DMS153 treated with DMSO at 0.1 percent for 48 hours (cell line): ENCODE measurements around the gene ABLIM1.
A peak's percentile ranks its signal among the peaks of the same experiment; 100 is the strongest.

ENCODE experiments used
- DNase-seq: peaks from one replicate; lab custom pipeline; 2025; ENCODE audit not compliant: unreplicated experiment; lab: John Stamatoyannopoulos, UW

Gene ABLIM1

DNA sequence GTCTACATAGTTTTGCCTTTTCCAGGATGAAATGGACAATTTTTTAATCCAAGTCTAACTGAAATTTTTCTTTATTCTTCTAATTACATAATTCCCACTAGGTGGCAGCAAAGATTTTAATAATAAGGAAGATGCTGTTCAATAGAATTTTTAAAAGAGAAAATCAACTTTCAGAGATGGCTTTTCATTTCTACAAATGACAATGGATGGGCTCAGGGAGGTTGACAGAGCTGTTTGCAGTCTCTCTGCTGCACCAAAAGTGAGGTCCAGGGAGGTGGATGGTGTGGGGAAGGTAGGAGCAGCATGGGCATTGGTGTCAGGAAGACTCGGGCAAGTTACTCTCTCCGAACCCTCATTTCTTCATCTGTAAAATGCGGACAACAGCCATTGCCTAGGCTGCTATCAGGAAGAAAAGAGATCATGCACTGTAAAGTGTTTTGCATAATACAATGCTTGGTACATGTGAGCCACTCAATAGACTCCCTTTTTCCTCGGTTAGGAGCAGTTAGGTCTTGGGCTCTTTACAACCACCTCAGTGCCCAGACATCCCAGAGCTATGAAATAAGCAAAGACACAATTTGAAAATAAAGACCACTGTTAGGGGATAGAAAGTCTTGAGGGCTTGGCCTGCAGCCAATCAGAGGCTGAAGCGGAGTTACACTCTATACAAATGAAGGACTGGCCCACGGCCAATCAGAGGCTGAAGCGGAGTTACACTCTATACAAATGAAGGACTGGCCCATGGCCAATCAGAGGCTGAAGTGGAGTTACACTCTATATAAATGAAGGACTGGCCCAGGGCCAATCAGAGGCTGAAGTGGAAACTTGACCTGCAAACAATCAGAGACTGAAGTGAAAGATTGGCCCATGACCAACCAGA lies 107.1 kb downstream of the ABLIM1 start:
- DNase-seq, result peak; percentile 77

DNA sequence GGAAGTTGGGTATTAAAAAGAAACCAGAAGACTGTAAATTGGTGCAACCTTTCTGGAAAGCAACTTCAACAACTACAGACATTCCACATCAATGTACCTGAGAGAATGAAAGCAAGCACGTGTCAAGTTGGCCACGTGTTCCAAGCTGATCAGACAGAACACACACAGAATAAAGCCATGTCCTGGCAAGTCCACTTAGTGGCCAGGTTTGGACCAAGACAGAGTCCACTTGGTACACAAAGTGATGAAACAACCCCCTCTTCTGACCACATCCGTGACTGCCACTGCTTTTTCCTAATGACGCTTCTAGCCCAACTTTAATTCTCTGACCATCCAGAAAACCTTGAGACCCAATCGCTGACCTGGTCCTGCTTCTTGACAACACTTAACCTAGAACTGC lies 109.4 kb downstream of the ABLIM1 start:
- DNase-seq, result peak; percentile 11

DNA sequence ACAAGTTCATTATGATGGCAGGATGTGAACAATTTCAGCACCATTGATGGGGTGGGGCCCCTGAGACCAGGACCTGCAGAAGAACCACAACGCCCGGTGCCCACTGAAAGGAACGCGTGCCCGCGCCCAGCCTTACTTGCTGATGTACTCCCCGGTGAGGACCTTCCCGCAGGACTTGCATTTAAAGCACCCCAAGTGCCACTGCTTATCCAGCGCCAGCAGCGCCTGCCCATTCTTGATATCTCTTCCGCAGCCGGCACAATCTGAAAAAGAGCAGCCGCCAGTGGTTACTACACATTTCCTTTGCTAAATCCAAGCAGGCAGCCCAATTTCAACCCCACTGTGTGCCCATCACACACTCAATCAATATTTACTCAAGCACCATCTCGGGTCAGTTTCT lies 110.6 kb downstream of the ABLIM1 start:
- DNase-seq, result no peak

DNA sequence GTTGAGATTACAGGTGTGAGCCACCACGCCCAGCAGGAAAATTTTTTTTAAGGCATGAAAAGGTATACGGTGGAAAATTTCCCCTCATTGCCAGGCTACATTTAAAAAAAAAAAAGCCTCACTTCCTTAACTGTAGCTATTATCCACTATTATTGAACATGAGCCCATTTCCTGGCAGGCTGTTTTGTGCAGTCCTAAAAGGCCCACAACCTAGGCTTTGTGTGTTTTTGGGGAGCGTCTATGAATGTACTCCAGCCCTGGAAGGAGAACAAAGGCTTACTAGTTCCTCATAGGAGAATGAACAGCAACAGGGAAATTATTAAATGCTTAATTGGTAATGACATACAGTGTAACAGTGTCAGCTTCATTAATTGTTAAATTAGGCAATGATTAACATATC lies 111.0 kb downstream of the ABLIM1 start:
- no peak for DNase-seq

DNA sequence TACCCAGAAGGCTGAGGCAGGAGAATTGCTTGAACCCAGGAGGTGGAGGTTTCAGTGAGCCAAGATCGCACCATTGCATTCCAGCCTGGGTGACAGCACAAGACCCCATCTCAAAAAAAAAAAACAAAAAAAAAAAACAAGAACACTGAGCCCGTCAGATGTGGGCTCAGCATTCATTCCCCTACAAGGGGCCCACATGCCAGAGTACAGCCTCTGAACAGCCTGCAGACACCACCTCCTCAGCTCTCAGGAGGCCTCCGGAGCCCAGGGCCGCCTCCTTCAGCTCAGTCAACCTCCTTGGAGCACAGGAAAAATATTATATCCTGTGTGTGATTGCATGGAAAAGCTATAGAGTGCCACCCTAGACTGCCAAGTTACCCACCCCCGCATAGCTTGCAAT lies 112.3 kb downstream of the ABLIM1 start:
- DNase-seq, result no peak

DNA sequence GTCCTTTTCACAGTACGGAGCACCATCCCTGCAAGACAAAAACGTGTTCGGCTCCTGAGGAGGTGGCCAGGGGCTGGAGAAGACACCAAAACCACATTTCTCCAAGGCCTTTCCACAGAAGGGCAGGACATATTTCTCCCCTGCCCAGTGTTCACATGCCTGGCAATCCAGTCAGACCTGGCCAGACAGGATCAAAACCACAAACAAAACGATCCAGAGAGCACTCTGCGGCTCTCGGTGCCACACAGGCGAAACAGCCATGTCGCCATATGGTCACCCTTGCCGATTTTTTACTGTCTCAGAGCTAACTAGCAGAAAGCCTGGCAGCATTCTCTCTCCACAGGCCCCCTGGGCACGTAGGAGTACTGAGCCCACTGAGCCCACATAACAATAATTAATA lies 113.0 kb downstream of the ABLIM1 start:
- no peak for DNase-seq

DNA sequence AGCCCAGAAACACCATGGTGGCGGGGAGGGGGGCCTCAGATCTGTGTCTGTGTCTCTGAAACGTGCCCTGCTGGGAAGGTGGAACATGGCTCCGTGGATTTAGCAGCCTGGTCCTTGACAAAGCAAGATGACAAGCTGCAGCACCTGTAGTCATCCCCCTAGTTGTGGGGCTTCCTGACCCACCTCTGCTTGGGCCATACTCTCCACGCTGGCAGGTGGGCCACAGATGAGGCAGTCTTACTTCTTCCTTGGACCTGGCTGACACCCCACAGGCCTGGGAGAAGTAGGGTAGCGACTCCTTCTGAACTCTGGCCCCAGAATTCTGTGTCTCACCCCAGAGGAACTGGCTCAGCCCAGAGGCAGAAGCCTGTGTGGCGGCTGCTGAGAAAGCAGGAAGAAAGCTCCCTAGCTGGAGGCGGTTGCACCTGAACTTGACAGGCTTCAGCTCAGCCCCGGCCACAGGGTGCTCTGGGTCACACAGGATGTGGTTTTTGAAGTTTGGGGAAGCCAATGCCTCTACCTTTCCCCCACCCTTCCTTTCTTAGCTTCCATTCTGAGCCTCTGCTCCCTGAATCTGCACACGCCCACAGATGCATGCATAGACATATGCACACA lies 113.9 kb downstream of the ABLIM1 start:
- DNase-seq, result no peak

DNA sequence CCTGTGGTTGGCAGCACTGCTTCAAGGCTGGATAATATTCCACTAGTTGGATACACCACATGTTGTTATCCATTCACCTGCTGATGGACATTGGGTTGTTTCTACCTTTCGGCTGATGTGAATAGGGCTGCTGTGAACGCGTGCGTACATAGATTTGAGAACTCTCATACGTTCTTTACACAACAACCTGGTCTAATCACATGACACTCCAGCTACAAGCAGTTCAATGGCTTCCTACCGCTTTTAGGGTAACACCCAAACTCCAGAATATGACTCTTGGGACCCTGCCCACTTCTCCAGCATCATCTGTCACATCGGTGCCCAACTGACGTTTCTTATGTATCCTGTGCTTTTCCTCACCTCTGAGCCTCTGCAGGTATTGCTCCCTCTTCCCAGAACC lies 114.6 kb downstream of the ABLIM1 start:
- DNase-seq, result no peak

DNA sequence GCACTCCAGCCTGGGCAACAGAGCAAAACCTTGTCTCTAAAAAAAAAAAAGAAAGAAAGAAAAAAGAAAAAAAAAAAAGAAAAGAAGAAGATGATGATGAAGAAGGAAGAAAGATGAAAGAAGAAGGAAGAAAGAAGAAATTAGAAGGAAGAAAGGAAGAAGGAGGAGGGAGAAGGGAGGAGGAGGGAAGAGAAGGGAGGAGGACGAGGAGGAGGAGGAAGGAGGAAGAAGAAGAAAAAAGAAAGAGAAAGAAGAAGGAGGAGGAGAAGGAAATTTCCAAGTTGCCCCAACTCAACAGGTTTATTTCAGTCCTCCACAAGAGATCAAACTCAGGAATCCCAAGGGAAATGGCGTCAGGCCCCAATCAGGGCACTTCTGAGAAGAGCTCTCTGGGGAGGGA lies 115.7 kb downstream of the ABLIM1 start:
- DNase-seq, result no peak

DNA sequence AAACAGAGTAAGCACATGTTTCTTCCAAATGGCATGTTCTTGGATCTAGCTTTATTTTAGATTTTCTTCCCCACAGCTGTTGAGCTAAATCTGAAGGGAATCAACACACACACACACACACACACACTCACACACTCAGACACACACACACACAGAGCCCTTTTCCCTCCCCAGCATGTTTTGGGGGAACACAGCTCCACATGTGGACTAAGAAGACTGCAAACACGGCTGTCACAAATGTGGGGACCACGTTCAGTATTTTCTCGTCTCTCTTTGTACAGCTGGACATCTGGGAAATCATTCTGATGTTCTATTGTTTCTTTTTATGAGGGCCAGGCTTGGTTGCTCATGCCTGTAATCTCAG lies 116.3 kb downstream of the ABLIM1 start:
- DNase-seq, result no peak

DNA sequence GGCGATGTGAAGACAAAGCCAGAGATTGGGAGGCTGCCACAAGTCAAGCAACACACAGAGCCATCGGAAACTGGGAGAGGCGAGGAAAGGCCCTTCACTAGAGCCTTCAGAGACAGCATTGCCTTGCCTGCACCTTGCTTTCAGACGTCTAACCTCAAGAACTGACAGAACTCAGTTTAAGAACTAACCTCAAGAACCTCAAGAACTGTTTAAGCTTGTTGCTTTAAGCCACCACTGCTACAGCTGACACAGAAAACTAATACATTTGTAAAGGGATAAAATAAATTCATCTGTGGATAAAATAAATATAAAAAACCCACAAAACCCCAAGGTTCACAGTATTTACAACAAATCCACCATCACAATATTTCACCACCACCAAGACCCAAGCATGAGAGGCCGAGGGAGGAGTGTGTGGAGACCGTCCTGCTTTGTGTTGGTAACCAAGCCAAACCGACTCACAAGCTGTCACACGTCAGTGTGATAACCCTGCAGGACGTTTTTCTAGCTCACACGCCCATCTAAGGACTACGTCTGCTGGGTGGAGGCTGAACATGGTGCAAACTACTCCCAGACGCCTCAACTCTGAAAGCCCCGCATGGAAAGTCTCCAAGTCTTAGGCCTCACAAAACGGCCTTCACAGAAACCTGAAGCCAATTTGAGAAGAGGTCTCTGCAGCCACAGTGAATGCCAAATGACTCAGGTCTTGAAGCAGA lies 116.8 kb downstream of the ABLIM1 start:
- DNase-seq, result no peak

DNA sequence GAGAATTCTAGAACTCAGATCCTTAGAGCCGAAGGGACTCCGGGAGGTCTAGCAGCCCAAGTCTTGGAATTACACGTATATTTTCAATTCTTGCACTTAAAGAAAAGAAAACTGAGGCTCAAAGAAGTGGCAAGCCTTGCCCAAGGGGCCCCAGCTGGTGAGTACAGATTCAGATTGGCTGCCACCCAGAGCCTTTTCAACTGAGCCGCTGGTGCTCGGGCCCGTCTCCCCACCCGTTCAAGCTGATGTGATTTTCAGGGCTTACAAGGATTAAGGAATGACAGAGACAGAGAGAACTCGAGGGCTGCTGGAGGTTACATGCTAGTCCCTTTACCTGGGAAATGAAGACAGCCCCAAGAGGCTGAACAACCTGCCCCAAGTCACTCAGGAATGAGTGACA lies 117.8 kb downstream of the ABLIM1 start:
- DNase-seq, result no peak

DNA sequence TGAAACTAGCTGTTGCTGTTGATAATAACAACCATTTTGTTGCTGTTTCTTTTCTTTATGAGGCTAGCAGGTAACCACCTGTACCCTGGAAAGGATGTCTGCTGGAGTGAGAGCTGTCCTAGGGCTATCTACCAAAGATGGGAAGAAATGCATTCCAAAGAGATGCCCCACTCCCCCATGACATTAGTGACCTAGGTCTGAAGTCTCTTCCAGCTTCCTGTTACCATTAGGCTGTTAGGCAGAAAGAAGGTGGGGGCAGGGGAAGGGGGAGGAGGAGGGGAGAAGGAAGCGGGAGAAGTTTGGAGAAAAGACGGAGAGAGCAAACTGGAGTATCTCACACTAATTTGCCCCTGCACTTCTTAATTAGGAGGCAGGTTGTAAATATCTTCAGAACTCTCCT lies 118.5 kb downstream of the ABLIM1 start:
- DNase-seq, result no peak

DNA sequence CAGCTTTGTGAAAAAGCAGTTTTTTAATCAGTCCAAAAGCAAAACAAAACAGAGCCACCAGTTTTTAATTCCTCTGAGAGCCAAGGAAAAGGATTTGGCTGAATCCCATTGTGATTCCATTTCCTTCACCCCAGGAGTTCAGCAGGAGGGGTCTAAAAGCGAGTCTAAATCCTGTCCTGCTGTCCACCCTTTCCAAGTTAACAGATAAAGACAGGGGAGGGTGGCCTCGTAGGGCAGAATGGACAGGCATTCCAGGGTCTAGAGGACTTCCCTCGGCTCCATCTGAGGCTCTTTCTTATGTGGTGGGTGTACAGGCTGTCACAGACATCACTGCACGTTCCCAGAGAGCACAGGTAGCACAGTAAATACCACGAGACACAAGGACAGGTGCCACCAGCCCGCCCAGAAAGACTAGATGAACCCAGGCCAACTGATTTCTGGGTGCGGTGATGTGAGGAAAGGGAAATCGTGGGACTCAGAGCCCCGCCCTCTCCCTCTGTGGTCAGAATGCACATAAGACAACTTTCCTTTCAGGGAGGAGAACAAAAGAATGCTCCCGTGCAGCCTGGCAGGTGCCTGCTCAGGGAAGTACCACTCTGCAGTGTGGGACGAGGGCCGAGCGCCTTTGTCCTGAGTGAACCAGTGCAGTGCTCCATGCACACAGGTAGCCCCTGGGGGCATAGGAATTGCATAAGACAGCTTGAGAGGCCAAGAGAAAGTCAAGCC lies 119.7 kb downstream of the ABLIM1 start:
- DNase-seq, result peak; percentile 54

DNA sequence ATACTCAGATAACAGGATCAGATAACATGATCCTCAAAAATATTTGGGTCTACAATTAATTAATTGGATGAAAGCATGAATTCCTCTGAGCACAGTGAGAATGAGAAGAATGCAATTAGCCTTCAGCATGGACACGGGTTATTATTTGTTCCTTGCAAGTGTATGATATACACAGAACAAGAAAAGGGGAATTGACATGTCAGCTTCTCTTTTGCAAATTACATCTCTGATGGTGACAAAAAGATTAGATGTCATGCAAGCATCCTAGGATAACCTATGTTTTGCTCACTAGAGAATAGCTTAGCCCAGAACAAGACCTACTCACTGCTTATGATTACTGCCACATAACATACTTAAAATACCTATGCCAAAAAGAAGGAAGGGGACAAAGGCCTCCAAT lies 120.3 kb downstream of the ABLIM1 start:
- DNase-seq, result no peak

DNA sequence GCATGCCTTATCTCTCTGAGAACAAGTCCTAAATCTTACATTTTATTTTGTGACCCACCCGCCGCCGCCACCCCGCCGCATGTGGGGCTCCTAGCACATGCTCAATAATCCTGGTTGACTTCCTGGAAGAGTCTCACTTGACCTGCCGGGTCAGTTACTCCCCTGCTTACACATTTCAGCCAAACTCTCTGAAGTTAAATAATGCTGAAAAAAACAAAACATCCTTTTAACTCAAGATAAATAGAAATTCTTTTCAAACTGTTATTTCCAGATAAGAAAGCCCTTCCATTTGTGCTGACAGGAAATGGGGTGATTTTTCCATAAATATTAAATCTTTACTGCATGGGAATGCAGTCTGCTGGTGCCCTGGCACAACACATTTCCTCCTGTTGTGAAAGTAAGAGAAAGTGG lies 123.5 kb downstream of the ABLIM1 start:
- no peak for DNase-seq

DNA sequence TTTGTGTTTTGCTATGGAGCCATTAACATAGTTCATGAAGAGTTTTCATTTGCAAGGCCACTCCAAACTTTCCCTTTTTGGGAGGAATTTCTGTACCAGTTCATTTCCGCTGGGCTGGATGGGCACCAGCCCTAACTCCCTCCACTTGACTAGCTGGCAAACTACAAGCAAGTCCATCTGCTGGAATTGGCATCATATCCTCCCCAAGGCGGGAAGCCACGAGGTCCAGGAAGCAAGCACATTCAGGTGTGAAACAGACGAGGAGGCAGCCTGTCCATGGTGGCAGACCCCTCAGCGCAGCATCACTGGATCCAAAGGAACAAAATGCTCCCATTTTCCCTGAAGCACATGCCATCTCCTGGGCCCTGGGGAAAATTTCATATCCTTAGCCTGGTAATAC lies 125.8 kb downstream of the ABLIM1 start:
- no peak for DNase-seq

DNA sequence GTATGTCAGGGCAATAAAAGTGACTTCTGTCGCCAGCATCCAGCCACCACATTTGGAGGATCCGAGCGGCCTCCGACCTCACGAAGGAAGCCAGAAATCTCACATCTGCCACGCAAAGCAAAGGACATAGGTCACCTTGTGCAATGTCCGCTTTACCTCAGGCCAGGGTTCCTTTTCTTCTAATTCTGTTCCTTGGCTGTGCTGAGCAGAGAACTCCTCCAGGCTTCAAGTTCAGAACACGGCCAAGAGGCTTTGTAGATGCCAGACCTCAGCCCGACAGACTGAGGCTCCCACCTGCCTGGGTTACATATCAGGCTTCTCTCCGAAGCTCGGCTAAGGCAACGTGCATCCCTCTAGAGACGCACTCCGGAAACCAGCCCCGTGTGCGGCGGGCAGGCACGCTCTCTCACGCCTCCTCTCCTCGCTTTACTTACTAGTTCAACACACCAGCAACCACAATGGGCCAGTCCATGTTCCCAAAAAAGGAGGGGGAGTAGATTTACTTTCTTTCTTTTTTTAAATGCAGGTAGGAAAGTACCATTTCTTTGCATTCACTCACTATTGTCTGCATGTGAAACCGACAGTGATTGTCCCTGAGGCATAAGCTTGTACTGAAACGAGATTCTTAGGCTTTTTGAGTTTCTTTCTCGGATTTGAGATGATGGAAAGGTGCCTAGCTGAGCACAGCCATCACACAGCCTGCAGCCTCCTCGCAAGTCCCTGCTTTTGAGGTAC lies 131.4 kb downstream of the ABLIM1 start:
- DNase-seq, result peak; percentile 92

DNA sequence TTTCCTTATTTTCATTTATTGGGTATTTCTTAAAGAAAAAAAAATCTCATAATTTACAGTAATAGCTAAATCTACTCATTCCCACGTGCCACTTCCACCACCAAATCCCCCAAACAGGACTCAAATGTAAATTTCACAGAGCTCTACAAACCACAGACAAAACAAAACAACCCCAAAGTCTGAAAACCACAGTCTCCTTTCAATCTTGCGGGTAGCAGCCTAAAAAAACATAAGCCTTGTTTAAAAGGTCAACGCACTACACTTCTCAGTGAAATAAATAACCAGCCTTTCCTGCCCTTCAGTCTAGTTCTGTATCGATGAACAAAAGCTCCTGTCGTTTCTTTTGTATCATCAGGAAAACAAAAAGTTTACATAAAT lies 132.0 kb downstream of the ABLIM1 start:
- no peak for DNase-seq

DNA sequence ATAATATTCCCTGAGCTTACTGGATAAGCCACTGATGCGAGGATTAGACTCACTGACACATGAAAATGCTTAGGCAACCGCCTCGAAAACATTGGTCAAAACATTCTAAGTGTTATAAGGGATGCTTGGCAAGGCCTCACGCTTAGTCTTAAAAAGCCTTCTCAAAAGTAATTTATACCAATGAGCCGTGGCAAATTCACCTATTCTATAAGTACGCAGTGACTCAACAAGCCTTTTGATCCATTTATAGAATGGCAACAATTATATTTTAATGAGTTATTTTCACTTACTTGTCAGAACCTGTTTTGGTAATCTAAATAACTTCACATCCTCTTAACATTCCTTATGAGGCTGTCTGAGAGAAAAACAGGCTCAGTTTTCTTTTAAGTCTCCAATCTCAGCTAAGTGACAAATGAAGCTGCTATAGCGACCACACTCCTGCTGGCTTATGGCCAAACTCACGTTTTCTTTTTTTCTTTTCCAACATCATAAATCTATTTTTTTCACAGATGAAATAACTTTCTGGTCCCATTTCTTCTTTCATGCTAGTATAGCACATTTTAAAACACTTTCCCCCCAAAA lies 132.6 kb downstream of the ABLIM1 start:
- DNase-seq, result no peak

DNA sequence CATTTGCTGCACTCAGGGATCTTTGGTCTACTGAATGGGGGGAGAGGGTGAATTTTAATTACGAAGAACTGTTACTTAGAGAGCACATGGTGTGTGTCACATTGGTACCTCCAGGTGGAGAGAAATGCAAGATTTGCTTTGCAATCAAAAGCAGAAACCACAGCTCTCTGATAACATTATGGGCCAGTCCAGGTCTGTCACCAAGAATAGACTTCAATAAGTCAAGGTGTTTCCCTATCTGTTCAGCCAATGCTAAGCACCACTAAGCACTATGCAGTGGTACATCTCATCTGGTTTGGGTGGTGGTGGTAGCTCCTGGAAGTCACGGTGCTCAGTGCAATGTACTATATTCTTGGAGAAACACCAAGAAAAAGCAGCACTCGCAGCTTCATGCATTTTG lies 134.2 kb downstream of the ABLIM1 start:
- no peak for DNase-seq
